HG03060 (cell line): ENCODE measurements around the gene SLC6A18.

Source experiments
- ATAC-seq: cut with Tn5 transposase; IDR thresholded peaks from one replicate; pipeline ENCODE4 v1.9.1; 2021; ENCODE audit warnings: low read depth, moderate number of reproducible peaks; ENCODE audit not compliant: unreplicated experiment

Gene SLC6A18

GRCh38 chr5:1202026-1202797 lies 23.0 kb upstream of the SLC6A18 start:
- no peak for ATAC-seq

- ATAC-seq = no peak
These were observed 22.4 kb upstream of the SLC6A18 start for GRCh38 chr5:1202798-1203185.

- no peak for ATAC-seq
These were observed 21.7 kb upstream of the SLC6A18 start for GRCh38 chr5:1203311-1203967.

- ATAC-seq = no peak
These were observed 21.1 kb upstream of the SLC6A18 start for GRCh38 chr5:1203968-1204692.

GRCh38 chr5:1204693-1205242 lies 20.4 kb upstream of the SLC6A18 start:
- no peak for ATAC-seq

- ATAC-seq = no peak
These were observed 19.7 kb upstream of the SLC6A18 start for GRCh38 chr5:1205255-1206180.

GRCh38 chr5:1206521-1207412 lies 18.4 kb upstream of the SLC6A18 start:
- ATAC-seq = no peak

- ATAC-seq = no peak
These were observed 17.6 kb upstream of the SLC6A18 start for GRCh38 chr5:1207555-1207954.

GRCh38 chr5:1208221-1208742 lies 16.9 kb upstream of the SLC6A18 start:
- ATAC-seq = no peak

- ATAC-seq = no peak
These were observed 16.3 kb upstream of the SLC6A18 start for GRCh38 chr5:1208743-1209488.

GRCh38 chr5:1209489-1209852 lies 15.7 kb upstream of the SLC6A18 start:
- no peak for ATAC-seq

GRCh38 chr5:1209896-1210776 lies 15.0 kb upstream of the SLC6A18 start:
- ATAC-seq = no peak

- ATAC-seq = no peak
These were observed 14.3 kb upstream of the SLC6A18 start for GRCh38 chr5:1210832-1211251.

- ATAC-seq = no peak
These were observed 13.5 kb upstream of the SLC6A18 start for GRCh38 chr5:1211701-1212100.

GRCh38 chr5:1212271-1212670 lies 12.9 kb upstream of the SLC6A18 start:
- ATAC-seq = no peak

- ATAC-seq = no peak
These were observed 12.3 kb upstream of the SLC6A18 start for GRCh38 chr5:1212881-1213280.

GRCh38 chr5:1213508-1214162 lies 11.5 kb upstream of the SLC6A18 start:
- no peak for ATAC-seq
